CD4-positive, alpha-beta T cell treated with Interleukin-12 subunit alpha and Interleukin-12 subunit beta, for 1 hour (primary cell): ENCODE data around the gene PLEKHJ1.

ENCODE experiments used
- DNase-seq: peaks from one replicate; pipeline ENCODE4 v3.0.0-alpha.2; 2020

PLEKHJ1 gene

DNA sequence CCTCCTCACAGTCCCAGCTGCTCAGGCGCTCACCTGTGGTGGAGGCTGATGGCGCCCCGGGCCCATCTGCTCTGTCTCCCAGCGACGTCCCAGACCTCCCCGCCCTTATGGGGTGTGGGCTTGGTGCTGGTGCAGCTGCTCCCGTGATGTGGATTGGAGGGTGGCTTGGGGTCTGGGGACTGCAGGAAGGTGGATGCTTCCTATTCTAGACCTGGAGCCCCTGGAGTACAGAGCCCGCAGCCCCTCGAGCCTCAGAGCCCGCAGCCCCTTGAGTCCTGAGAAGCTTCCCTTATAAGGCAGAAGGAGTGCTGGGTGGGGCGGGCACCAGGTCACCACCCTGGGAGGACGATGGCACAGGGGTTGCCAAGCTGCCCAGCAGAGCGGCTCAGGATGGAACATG, 40.8 kb downstream of the PLEKHJ1 start:
- DNase-seq, result no peak

DNA sequence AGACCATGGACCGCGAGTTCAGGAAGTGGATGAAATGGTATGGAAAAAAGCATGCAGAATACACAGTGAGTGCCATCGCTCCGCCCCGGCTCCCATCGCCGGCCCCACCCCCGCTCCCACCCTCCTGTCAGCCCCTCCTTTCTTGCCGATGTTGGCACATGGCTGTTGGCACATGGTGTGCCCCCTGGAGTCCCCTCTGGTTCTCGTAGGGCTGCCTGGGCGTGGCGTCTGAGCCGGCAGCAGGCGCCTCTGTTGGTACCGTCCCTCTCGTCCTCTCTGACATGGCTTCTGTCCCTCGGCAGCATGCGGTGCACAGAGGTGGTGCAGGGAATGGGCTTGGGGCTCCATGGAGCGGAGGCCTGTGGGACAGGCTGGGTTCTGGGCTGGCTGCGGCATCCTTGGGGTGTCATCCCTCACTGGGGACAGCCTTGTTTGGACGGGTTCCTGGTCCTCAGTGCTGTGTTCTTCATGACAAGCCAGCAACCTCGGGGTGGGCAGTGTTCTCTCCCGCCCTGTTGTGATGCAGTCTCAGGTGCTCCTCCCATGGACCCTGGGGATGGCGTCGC, 41.5 kb downstream of the PLEKHJ1 start:
- no peak for DNase-seq

DNA sequence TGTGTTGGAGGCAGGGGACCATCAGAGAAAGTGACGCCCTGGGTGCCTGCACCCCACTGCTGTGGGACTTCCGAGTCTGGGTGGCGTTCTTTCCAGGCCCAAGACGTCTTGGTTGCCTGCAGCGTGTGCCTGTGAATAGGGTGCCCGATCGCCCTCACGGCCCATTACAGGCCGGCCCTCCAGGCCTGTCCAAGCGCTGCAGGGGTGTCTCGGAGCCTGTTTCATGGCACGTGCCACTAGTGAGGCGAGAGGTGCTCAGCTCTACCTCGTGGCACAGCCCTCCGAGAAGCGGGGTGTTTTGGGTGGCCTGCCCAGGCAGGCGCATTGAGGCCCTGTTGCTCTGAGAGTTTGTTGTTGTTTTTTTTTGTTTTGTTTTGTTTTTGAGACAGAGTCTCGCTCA, 42.3 kb downstream of the PLEKHJ1 start:
- DNase-seq, result no peak

DNA sequence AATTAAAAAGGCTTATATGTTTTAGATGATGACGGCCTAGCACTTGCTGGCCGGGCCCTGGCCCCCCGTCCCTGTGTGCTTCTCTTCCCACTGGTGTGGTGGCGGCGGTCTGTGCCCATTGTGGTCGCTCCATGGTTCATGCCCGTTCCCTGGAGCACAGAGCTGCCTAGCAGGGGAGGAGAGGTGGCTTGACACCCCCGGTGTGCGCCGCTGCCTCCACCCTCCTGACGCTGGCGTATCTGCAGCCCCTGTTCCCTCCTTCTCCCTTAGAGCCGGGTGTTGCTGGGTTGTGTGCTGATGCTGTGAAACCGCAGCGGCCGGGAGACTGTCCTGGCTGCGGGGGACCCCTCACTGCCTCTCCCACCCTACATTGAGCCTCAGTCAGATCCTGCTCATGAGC, 43.3 kb downstream of the PLEKHJ1 start:
- DNase-seq, result no peak

DNA sequence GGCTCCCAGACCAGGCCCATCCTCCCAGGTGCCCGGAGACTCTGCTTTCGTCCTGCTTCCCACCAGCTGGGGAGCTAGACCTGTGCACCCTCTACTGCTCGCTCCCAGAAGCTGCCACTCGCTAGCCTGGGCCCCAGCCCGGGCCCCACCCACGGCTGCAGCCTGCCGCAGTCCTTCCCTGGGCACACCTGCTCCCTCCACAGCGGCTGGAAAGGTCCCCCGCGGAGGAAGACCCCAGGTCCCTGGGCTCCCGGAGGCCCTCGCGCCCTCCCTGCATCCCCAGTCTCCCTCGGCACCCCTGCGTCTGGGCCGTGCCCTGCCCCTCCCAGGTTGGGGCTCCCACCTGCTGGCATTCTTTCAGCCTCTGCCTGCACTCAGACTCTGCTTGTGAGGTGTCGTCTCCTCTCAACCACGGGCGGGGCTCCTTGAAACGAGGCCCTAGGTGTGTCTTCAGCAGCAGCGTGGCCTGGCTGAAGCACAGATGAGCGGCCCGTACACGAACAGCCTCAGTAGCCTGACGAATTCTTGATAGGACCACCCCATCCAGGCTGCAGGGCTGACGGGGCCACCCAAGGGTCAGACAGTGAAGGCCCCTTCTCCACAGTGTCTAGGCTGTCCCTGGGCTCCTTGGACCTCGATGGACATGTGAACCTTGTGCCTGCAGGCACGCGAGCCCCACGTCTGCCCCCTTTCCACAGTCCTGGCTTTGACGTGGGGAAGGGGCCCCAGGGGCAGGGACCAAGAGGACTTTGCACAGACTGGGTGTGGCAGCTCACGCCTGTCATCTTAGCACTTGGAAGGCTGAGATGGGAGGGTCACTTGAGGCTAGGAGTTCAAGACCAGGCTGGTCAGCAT, 44.4 kb downstream of the PLEKHJ1 start:
- DNase-seq, result no peak

DNA sequence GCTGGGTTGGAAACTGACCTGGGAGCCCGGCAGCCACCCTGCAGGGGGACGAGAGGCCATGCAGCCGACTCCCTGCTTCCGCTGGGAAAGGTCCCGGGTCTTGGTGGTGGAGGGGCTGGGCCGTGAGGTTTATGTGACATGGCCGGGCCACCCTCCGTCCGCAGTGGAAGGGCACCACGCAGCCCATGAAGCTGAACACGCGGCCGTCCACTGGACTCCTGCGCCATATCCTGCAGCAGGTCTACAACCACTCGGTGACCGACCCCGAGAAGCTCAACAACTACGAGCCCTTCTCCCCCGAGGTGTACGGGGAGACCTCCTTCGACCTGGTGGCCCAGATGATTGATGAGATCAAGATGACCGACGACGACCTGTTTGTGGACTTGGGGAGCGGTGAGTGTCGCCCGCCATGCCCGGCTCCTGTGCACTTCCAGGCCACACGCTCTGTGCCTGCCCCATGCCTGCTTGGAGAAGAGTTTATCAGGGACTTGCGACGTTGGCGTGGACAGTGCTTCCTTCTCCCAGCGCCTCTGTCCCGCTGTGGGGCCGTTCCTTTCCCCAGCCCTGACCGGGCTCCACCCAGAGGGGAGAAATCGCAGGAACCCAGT, 45.2 kb downstream of the PLEKHJ1 start:
- DNase-seq, result no peak

DNA sequence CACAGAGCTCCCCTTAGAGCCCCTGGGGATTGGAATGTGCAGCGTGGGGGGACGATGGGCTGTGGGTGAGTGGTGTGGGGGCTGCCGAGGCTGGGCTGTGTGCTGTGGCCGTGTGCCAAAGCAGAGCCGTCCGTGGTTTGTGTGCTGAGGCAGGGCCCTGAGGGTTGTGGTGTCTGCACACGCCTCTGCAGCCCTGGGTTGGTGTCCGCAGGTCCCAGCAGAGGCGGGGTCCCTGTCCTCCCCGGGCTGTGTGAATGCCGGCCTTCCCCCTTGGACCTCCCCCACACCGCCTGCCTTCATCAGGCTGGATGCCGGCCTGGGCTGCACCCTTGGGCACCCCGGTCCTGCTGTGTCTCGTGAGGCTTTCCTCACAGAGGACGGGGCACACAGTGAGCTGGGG, 46.2 kb downstream of the PLEKHJ1 start:
- DNase-seq, result no peak

DNA sequence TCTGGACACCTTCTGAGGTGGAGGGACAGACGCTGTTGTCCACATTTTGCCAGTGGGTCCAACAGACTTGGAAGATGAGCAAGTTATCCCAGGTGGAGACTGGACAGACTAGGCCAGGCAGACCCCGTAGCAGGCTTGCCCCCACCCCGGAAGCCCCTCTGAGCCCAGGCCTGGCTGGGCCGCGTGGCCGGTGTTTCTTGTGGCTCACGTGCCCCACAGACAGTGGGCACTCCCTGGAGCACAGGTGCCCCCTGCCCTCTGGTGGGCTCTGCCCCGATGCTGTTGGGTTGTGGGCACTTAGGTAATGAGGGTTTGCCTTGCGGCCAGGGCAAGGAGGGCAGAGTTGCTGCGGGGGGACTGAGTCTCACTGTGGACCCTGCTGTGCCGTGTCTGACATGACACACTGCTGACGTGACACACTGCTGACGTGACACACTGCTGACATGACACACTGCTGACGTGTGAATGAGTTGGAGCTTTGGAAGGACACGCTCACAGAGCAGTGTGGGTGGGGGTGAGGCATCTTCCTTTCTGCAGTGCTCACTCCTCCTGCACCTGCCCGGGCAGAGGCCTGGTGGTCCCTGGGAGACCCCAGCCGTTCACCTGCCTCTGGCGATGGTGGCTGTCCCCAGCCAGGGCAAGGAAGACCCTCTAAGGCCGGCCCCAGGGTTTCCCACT, 47.3 kb downstream of the PLEKHJ1 start:
- no peak for DNase-seq

DNA sequence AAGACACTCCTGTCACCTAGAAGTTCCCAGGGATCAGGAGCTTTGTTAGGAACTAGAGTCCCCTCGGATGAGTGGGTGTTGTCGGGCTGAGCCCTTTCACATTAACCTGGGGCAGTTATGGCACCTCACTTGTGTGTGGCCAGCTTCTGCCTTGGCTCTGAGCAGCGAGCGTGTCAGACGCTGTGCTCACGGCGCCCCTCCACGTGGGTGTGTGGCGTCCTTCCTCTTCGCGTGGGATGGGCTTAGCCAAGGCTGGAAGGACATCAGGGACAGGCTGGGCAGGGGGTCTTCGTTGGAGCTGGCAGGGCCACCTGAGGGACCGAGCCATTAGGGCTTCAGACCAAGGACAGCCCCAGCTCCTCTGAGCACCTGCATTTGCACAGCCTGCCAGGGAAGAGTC, 49.0 kb downstream of the PLEKHJ1 start:
- DNase-seq, result no peak

DNA sequence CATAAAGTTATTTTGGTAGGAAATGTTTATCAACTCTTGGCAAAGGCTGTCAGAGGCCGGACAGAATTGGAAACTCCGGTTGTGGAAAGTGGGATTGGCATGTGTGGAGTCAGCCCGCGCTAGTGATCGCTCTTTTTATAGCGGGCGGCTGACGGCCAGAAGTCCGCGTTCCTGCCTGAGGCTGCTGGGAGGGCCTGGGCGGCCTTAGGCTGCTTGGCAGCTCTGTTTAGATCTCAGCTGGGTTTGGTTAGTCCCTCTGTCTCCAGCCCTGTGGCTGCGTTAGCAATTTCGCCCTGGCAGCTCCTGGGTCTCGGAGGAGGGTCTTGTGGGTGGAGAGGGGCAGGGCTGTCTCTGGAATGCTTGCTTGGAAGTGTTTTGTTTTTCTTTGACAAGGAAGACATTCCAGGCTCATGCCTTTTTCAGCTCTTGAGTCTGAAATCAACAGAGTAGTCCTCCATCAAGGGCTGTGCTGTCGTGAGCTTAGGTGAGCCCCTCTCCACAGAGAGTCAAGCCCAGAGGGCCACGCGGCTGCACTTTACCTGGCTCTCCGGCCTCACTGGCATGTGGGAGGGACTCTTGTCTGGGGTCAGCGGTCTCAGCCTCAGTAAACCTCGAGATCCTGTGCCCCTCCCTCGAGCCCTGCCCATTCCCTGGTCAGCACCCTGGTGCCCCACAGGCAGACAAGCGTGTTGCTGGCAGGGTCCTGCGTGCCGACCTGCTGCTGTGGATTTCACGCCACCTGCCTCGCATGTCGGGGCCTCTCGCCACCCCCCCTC, 49.9 kb downstream of the PLEKHJ1 start:
- DNase-seq, result no peak

DNA sequence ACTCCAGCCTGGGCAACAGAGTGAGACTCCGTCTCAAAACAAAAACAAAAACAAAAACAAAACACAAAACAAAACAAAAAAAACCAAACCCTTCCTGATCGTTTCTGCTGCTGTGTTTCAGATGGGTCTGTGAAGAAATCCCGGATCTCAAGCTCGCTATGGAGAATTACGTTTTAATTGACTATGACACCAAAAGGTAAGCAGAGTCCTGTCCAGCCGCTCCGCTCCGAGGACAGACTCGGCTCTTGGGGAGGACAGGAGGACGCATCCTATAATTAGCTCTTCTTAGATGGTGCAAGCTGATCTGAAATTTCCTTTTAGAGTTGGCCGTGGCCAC, 50.4 kb downstream of the PLEKHJ1 start:
- DNase-seq, result no peak

DNA sequence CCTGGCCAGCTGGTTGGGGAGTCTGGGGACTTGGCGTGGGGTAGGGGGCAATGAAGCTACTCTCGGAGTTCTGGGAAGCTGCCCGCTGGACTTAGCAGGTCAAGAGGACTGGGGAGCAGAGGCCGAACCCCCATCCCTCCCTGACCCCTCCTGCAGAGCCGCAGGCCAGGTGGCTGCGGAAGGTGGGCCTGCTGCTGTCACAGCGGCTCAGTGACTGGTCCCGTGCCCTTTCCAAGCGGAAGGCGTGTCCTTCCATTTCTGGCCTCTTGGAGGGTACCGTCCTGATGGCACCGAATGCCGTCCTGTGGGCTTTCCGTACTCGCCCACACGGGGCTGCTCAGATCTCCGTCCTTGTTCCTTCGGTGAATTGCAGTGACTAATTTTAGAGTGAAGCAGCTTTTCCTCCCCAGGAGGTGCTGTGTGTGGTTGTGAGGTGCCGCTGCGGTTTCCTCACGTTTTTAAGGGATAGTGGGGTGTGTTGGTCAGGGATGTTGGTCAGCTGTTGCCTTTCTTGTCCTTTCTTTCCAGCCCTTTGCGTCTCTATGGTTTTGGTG, 51.6 kb downstream of the PLEKHJ1 start:
- DNase-seq, result no peak
